Amniotic stem cell (primary cell): ENCODE data around the gene RAC2.
"Not testable (repeated sequence)": the region's sequence is repeated elsewhere in the genome, so short reads cannot be mapped to it uniquely, and the experiment has no call there.

ENCODE experiments used
- DNase-seq: peaks from one replicate; lab custom pipeline; 2025; lab: John Stamatoyannopoulos, UW

The RAC2 gene

DNA sequence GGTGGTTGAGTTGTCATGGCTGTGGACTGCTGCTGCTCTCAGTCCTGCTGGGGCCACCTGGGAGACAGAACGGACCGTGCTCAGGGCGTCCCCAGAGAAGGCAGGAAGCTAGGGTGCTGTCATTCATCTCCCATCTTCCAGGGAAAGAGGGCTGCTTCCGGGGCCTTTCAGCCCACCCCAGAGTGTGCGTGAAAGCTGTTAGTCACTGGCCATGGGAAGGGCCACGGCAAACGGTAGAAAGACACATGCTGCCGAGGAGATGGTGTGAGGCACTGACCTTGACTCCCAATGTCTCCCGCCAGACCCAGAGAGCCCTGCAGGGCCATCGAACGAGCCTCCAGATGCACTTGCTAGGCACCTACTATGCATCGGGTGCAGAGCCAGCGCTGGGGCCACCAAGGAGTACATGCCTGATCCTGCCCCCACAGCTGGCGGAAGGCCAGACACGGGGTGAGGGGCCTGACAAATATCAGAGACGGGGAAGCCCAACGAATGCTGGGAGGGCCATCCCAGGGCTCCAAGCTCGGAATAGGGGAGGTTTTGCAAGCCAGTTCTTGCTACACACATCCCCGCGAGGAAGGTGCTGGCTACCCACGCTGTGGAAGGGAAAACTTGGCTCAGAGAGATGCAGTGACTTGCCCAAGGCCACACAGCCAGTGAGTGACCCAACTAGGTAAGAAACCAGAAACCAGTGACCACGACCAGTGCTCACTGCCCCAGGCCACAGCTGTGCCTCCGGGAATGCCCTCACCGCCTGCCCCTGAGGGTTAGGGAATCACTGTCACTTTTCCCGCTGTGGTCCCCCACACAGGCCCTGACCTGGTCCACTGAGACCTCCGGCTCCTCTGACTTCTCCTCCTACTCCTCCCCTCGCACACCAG is 10.1 kb downstream of the RAC2 start:
- no peak for DNase-seq

DNA sequence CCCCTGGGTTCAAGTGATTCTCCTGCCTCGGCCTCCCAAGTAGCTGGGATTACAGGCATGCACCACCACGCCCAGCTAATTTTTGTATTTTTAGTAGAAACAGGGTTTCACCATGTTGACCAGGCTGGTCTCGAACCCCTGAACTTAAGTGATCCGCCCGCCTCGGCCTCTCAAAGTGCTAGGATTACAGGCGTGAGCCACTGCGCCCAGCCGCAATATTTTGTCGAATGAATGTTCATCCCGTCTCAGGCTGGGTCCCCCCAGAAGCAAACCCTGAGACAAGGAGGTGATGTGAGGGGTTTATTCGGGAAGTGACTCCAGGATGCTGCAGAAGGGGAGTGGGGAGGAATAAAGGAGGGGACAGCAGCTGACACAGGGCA is 10.7 kb downstream of the RAC2 start:
- not testable (repeated sequence) for DNase-seq

DNA sequence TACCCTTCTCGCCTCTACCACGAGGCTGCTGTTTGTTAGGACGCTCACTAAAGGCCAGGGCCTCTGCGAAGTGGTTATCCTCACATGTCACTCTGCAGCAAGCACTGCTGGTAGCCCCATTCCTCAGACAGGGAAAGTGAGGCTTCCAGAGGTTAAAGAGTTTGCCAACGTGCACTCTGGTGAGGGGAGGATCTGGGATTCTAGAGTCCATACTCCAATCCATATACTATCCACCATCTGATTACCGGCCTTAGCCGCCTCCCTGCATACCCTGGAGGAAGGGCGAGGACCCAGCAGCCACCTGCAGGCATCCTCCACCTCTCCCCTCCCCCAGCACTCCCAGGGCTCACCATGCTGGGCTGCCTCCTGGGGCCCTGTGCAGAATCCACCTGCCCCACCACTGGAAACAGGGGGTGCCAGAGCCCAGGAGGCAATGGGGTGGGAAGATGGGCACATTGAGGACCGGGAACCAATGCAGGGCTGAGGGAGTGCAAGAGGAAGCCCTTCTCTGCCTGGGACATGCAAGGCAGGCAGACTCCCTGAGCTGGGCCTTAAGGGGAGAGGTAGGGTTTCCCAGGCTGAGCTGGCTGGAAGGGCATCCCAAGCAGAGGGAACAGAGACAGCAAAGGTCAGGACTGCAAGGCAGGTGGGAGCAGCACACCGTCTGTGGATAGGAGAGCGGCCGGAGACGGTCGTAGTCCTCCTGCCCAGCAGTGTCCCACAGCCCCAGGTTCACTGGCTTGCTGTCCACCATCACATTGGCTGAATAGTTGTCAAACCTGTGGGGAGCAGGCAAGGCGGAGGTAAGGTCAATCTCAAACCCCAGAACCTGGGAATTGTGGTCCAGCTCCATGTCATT is 11.7 kb downstream of the RAC2 start:
- DNase-seq, result no peak

GRCh38 chr22:37231406-37232139 is 12.5 kb downstream of the RAC2 start:
- no peak for DNase-seq

DNA sequence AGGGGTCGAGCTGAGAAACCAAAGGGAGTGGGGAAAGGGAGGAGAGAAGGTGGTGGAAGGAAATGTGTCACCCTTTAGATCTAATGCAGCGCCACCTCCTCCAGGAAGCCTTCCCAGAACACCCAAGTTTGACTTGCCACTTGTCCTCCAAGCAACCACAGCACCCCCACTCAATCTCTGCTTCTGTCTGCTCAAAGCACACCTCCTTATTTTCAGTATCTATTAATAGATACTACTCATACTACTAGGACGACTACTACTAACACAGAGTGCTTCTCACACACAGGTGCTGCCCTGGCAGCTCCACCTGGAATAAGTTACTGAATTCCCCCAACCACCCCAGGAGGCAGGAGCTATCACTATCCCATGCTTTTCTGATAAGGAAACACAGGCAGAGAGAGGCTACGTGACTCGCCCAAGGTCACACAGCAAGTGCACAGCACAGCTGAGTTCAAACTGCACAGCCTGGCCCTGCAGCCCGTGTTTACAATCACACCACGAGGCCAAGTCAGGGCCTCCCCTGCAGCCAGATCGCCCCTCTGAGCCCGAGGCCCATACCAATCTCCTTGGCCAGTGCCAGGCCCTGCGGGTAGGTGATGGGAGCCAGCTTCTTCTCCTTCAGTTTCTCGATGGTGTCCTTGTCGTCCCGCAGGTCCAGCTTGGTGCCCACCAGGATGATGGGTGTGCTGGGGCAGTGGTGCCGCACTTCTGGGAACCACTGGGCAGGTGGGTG is 13.2 kb downstream of the RAC2 start:
- no peak for DNase-seq

DNA sequence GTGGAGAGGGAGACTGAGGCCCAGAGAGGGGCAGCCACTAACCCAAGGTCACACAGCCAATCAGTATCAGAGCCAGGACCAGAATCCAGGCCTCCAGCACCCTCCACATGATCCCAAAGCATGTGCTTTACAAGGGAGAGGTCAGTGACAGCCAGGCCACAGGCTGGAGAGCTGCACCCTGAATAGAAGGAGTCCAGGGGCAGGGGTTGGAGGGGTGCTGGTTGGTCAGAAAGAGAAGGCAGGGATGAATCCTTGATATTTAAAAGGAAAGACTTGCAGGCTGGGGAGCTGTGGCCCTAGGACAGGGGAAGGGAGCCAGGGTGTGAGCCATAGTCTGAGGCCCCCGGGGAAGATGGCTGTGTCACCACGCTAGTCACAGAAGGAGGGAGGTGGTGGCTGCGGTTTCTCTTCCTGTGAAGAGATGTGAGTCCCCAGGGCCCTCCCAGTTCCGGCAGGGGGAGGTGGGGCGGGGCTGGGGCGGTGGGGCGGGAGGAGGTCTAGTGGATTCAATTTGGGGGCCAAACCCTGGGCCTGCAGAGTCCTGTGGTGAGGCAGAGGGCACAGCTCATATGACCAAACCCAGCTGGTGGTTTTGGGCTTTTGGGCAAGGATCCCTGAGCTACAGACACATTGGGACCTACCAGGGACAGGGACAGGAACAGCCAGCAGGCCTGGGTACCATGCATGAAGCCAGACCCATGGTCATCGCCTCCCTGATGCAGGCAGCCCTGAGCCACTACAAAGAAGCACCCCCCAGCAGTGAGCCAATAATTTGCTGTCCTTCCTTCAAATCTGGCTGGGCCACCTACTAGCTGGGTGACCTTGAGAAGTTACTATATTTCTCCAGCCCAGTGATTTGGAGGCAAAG is 14.0 kb downstream of the RAC2 start:
- DNase-seq, result no peak

DNA sequence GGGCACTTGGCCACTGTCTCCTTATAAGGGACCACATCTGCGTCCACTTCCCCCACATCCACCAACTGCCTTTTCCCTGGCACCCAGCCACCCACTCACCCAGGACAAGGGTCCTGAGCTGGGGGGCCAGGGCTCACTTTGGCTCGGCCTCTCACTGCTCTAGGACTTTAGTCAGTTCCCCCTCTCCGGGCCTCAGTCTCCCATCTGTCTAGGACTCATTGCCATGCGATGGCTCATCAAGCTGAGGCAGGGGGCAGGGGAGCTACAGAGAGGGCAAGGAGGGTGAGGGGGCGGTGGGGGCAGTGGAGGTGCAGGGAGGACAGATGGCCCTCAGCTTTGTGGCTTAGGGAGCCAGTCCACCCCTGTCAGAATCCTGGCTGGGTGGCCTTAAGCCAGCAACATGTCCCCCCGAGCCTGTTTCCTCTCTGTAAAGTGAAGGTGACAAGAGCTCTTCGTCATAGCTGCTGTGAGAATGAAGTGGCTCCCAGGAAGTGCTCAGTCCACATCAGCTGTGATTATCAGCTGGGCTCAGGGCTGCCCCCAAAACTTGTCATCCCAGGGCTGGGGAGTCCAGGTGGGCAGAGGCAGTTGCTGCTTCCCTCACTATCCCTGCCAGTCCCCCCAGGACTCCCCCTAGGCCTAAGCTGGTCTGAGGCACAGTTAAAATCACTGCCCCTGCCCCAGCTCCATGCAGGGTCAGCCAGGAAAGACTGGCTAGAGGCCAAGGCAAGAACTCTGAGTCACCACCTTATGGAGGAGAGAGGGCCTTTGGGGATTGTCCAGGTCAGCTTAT is 14.9 kb downstream of the RAC2 start:
- DNase-seq, result no peak

DNA sequence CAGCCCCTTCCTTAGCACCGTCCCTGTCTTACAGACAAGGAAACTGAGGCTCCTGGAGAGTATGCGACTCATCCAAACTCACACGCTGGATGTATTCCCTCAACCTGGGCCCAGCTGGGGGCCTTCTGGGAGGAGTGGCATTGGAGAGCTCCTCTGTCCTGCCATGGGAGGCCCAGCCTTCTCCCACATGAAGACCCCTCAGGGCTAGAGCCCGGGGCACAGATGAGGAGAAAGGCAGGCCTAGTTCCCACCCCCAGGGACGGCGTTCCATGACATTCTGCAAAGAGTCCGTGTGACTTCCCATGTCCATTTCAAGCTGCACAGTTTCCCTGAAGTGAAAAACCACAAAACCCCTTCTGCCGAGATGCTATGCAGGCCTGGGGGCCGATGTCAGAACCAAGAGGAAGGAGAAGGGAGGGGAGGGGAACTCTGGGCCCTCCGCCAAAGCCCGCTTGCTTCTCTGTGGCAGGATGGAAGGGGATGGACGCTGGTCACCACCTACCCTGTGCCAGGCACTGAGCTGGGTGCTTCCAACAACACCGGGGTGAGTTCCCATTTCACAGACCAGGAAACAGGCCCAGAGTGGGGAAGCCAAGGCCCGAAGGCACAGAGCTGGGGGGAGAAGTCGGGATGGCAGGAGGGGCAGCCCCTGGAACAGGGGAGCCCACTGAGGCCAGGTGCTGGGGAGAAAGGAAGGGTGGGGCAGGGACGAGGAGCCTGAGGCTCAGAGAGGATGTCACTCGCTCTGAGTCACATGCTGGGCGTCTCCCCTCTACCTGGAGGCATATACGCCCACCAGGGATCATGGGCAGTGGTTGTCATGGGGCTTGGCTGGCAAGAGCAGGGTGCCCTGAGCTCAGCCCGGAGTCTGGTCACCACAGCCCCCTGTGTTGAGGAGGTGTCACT is 15.7 kb downstream of the RAC2 start:
- no peak for DNase-seq

GRCh38 chr22:37226514-37226913 is 17.6 kb downstream of the RAC2 start:
- DNase-seq, result no peak

- no peak for DNase-seq
Measured at GRCh38 chr22:37226087-37226486, 18.0 kb downstream of the RAC2 start.

GRCh38 chr22:37225481-37225880 is 18.6 kb downstream of the RAC2 start:
- DNase-seq, result no peak

DNA sequence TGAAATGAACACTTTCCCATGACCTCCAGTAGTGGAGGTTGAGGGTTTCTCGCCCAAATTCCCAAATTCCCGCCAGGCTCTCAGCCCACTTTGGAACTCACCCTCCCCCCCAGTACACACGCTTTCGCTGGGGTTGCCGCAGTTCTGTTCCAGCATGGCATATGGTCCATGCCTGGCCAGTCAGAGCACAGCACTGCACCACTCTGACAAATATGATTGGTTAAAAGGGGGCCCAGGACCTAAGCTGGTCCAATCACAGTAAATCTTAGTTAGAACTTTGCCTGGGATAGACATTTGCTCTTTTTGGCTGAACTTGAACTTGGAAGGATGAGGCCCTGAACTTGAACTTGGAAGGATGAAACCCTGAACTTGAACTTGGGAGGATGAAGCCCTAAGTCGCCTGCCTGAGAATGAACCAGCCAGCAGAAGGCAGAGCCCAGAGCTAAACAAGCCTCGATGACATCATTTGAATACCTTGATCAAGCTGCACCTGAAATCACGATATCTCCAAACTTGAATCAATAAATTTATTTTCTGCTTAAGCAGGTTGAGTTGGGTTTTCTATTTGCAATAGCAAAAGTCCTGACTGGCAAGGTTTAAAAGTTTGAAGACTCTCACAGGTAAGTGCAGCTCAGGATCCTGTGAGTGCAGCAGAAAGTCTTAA is 19.2 kb downstream of the RAC2 start:
- DNase-seq, result no peak

- DNase-seq, result no peak
Measured at GRCh38 chr22:37223965-37224551, 20.0 kb downstream of the RAC2 start.

DNA sequence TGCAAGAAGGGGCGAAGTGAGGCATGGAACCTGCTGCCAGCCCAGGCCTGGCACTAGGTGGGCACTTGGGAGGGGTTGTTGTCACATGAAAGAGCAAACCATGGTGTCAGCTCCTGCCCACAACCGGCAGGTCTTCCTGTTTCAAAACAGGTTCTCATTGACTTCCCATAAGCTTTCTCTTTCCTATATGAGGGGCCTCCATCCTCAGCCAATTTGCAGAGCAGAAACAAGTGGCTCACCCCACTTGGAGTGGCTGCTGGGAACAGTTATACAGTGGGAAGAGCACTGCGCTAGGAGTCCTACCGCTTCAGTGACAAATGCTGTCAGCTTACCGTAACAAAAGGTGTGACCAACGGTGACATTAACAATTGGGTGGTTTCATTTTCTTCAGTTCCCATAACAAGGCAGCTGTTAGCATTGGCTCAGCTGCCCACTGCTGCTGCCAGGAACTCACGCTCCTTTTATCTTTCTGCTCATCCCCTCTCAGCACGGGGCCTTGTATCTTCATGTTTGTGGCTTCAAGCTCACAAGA is 21.6 kb downstream of the RAC2 start:
- no peak for DNase-seq

DNA sequence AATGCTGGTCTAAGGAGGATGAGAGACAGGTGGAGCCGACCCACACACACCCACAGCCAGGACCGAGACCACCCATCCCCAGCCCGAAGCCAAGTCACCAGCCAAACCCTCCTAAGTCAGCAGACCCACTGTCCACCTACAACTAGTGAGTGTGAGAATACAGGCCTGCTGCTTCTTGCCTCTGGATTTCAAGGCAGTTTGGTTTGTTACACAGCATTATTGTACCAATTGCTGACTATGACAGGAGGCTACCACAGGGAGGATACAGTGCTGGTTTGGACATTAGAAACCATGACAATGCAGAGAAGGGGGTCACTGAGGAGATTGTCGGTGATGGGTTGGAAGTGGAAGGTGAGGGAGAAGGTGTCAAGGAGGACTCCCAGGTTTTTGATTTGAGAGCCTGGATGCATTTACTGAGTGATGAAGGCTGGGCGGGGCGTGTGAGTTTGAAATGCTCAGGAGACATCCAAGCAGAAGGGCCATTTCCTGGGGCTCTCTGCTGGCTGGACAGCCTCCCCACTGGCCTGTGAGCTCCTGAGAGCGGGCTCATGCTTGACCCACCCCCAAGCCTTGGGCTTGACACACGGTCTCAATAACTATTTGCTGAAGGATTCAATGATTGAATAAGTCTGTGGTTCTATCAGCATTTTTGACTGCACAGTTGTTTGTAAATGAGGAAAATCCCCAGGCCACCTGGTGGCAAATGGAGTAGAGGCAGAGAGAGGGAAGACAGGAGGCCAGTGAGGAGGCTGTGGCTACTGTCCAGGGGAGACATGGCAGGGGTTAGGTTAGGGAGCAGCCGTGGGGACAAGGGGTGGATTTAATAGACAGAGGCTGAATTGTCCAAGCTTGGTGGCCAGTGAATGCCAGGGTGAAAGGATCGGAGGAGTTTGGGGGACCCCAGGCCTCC is 22.4 kb downstream of the RAC2 start:
- DNase-seq, result no peak

DNA sequence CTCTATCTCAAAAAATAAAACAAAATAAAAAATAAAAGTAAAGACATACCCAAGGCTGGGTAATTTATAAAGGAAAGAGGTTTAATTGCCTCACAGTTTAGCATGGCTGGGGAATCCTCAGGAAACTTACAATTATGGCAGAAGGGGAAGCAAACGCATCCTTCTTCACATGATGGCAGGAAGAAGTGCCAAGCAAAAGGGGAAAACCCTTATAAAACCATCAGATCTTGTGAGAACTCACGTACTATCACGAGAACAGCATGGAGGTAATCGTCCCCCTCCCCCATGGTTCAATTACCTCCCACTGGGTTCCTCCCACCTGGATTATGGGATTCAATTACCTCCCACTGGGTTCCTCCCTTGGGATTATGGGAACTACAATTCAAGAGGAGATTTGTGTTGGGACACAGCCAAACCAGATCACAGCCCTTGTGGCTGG is 23.5 kb downstream of the RAC2 start:
- DNase-seq, result no peak

DNA sequence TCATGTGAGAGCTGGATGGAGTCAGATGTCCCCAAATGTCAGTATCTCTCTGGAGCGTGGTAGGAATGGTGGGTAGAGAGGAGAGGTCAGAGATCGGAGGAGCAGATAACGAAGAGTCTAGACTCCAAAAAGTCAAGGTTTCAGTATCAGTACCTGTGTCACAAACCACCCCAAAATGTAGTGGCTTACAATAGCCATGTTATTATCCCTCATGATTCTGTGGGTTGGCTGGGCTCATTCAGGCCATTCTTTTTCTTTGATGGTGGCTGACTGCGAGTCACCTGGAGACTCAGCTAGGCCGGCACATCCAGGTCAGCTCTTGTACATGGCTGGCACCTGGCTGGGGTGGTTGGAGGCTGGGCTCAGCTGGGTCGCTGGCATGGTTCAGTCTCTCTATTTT is 24.5 kb downstream of the RAC2 start:
- no peak for DNase-seq
